ENCODE data around the gene TTLL13.

Gene TTLL13

GRCh38 chr15:90217671-90218394, 31.5 kb upstream of the TTLL13 start:
- DNase-seq (ENCODE audit: low spot score): no peak

- peak; percentile 74 for DNase-seq (ENCODE audit: low spot score)
Observed at GRCh38 chr15:90219421-90220141, 29.8 kb upstream of the TTLL13 start.

DNA sequence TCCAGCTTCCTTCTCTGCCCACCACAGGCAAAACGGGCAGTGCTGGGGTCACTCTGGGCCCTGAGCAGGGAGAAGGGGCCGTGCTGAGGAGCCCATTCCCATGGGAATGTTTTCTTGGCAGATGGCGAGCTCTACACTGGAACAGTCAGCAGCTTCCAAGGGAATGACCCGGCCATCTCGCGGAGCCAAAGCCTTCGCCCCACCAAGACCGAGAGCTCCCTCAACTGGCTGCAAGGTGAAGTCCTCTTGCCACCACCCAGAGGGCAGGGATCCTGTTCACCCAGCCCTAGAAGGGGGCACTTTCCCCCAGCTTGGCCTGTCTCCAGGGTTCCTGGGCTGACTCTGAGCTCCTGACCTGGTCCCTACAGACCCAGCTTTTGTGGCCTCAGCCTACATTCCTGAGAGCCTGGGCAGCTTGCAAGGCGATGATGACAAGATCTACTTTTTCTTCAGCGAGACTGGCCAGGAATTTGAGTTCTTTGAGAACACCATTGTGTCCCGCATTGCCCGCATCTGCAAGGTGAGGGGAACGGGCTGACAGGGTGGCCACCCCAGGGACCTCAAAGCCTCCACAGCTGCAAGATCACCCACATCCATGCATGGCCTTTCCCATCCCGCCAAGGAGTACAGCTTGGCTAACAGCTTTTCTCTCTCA, 28.0 kb upstream of the TTLL13 start:
- peak; percentile 95 for DNase-seq (ENCODE audit: low spot score)

- no peak for DNase-seq (ENCODE audit: low spot score)
Observed at GRCh38 chr15:90222547-90222946, 26.8 kb upstream of the TTLL13 start.

DNA sequence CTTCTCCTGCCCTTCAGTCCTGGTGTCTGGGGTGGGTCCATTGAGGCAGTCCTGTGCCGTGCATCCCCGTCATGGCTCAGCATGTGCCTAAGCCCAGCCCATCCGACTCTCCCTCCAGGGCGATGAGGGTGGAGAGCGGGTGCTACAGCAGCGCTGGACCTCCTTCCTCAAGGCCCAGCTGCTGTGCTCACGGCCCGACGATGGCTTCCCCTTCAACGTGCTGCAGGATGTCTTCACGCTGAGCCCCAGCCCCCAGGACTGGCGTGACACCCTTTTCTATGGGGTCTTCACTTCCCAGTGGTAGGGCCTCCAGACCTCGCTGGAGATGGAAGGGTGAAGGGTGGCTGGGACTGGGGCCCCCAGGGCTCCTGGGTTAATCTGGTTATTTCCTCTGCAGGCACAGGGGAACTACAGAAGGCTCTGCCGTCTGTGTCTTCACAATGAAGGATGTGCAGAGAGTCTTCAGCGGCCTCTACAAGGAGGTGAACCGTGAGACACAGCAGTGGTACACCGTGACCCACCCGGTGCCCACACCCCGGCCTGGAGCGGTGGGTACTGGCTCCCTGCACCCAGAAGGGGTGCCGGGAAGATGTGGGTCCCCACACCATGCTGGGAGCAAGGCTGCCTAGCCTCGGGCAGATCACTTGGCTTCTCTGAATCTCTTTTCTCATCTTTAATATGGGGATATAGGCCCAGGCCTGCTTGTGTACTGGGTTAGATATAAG, 25.8 kb upstream of the TTLL13 start:
- no peak for DNase-seq (ENCODE audit: low spot score)

DNA sequence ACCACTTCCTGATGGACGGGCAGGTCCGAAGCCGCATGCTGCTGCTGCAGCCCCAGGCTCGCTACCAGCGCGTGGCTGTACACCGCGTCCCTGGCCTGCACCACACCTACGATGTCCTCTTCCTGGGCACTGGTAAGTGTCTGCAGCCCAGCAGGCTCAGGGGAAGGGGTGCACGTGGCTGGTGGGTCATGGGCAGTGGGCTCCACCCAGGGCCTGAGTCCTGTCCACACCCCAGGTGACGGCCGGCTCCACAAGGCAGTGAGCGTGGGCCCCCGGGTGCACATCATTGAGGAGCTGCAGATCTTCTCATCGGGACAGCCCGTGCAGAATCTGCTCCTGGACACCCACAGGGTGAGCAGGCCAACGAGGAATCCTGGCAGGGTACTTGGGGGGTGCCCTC, 24.3 kb upstream of the TTLL13 start:
- no peak for DNase-seq (ENCODE audit: low spot score)

- DNase-seq (ENCODE audit: low spot score): no peak
Observed at GRCh38 chr15:90225504-90226234, 23.7 kb upstream of the TTLL13 start.

GRCh38 chr15:90227336-90227735, 22.0 kb upstream of the TTLL13 start:
- no peak for DNase-seq (ENCODE audit: low spot score)

DNA sequence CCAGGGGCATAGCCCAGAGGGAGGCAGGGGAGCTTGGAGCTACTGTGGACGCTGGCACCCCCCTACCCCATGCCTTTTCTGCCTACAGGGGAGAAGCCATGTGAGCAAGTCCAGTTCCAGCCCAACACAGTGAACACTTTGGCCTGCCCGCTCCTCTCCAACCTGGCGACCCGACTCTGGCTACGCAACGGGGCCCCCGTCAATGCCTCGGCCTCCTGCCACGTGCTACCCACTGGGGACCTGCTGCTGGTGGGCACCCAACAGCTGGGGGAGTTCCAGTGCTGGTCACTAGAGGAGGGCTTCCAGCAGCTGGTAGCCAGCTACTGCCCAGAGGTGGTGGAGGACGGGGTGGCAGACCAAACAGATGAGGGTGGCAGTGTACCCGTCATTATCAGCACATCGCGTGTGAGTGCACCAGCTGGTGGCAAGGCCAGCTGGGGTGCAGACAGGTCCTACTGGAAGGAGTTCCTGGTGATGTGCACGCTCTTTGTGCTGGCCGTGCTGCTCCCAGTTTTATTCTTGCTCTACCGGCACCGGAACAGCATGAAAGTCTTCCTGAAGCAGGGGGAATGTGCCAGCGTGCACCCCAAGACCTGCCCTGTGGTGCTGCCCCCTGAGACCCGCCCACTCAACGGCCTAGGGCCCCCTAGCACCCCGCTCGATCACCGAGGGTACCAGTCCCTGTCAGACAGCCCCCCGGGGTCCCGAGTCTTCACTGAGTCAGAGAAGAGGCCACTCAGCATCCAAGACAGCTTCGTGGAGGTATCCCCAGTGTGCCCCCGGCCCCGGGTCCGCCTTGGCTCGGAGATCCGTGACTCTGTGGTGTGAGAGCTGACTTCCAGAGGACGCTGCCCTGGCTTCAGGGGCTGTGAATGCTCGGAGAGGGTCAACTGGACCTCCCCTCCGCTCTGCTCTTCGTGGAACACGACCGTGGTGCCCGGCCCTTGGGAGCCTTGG, 21.3 kb upstream of the TTLL13 start:
- no peak for DNase-seq (ENCODE audit: low spot score)

- DNase-seq (ENCODE audit: low spot score): no peak
Observed at GRCh38 chr15:90228960-90229359, 20.4 kb upstream of the TTLL13 start.

- no peak for DNase-seq (ENCODE audit: low spot score)
Observed at GRCh38 chr15:90230071-90230494, 19.3 kb upstream of the TTLL13 start.

GRCh38 chr15:90230610-90231009, 18.7 kb upstream of the TTLL13 start:
- DNase-seq (ENCODE audit: low spot score): no peak

DNA sequence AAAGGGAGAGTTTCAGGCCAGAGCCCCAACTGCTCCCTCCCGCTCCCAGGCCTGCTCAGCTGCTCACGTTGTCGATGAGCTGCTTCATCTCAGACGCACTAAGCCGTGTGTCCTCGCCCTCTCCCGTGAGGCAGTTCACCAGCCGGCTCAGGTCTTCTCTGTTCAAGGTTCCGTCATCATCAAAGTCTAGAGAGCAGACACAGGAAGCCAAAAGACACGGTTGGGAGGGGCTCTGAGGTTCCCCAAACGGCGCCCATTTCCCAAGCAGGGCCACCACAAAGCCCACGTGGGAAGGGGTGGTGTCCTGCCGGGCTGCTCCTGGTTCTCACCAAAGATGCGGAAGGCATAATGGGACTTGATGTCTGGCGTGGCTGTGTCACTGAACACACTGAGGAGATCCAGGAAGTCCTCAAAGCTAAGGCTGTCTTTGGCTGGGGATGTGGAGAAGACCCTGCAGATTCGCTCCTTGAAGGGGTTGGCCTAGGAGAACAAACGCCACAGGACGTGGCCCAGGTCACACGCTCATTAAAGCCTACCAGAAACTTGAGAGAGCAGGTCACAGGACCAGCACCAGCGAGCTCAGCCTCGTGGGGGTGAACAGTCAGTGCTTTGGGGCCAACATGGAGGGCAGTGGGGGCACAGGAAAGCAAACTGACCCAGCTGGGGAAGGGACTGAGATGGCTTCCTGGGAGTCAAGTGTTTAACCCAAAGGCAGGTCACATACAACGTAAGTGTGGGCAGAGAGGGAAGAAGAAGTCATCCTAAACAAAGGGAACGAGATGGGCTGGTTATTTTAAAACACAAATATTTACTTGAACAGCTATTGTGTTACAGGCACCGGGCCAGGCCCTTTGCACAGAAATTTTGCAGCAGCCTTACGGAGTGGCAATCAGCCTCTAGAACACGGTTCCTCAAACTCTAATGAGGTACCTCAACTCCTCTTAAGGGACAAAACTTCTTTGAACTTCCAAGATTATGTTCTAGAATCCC, 18.0 kb upstream of the TTLL13 start:
- DNase-seq (ENCODE audit: low spot score): no peak

- no peak for DNase-seq (ENCODE audit: low spot score)
Observed at GRCh38 chr15:90232196-90232595, 17.2 kb upstream of the TTLL13 start.

- DNase-seq (ENCODE audit: low spot score): no peak
Observed at GRCh38 chr15:90232941-90233386, 16.4 kb upstream of the TTLL13 start.

GRCh38 chr15:90233387-90234095, 15.8 kb upstream of the TTLL13 start, which contains the start of gene CIB1:
Gene CIB1, minus strand, starts transcription at chr15:90233941. Its CDS starts 56 bp downstream, at chr15:90233885.
- DNase-seq (ENCODE audit: low spot score): peak; percentile 100

- no peak for DNase-seq (ENCODE audit: low spot score)
Observed at GRCh38 chr15:90234096-90234988, 15.0 kb upstream of the TTLL13 start, which contains the start of gene GDPGP1. Gene GDPGP1, plus strand, starts transcription at chr15:90234209. Its CDS starts 6,700 bp downstream, at chr15:90240909.
